NOMO-1 treated with DMSO at 0.1 percent for 48 hours (cell line): ENCODE measurements around the gene KCNK13.
"Not testable (repeated sequence)": the region's sequence is repeated elsewhere in the genome, so short reads cannot be mapped to it uniquely, and the experiment has no call there.

Experiments
- DNase-seq: peaks from one replicate; lab custom pipeline; 2025; ENCODE audit not compliant: unreplicated experiment; lab: John Stamatoyannopoulos, UW

Gene KCNK13

GRCh38 chr14:90060965-90061684, 669 bp upstream of the KCNK13 start:
- DNase-seq, result peak; percentile 11

- peak; percentile 41 for DNase-seq
Observed at GRCh38 chr14:90062127-90062794, 467 bp downstream of the KCNK13 start.

- DNase-seq, result peak; percentile 41
Observed at GRCh38 chr14:90062822-90063539, 1.2 kb downstream of the KCNK13 start.

- DNase-seq, result no peak
Observed at GRCh38 chr14:90072350-90072749, 10.6 kb downstream of the KCNK13 start.

GRCh38 chr14:90079576-90079975, 17.8 kb downstream of the KCNK13 start:
- no peak for DNase-seq

- peak; percentile 99 for DNase-seq
Observed at GRCh38 chr14:90087433-90087832, 25.6 kb downstream of the KCNK13 start.

GRCh38 chr14:90088176-90088575, 26.4 kb downstream of the KCNK13 start:
- no peak for DNase-seq

- not testable (repeated sequence) for DNase-seq
Observed at GRCh38 chr14:90089486-90089885, 27.7 kb downstream of the KCNK13 start.

GRCh38 chr14:90091393-90091792, 29.6 kb downstream of the KCNK13 start:
- no peak for DNase-seq

- DNase-seq, result peak; percentile 78
Observed at GRCh38 chr14:90093942-90094595, 32.3 kb downstream of the KCNK13 start.

- DNase-seq, result no peak
Observed at GRCh38 chr14:90095096-90095495, 33.3 kb downstream of the KCNK13 start.

- peak; percentile 8 for DNase-seq
Observed at GRCh38 chr14:90096566-90096965, 34.8 kb downstream of the KCNK13 start.

- DNase-seq, result no peak
Observed at GRCh38 chr14:90103808-90104207, 42.0 kb downstream of the KCNK13 start.

GRCh38 chr14:90105756-90106155, 44.0 kb downstream of the KCNK13 start:
- DNase-seq, result no peak

GRCh38 chr14:90107789-90108188, 46.0 kb downstream of the KCNK13 start:
- DNase-seq, result peak; percentile 38

GRCh38 chr14:90109858-90110257, 48.1 kb downstream of the KCNK13 start:
- peak; percentile 3 for DNase-seq

- DNase-seq, result no peak
Observed at GRCh38 chr14:90111895-90112534, 50.2 kb downstream of the KCNK13 start.

GRCh38 chr14:90114554-90114953, 52.8 kb downstream of the KCNK13 start:
- DNase-seq, result no peak

- DNase-seq, result no peak
Observed at GRCh38 chr14:90115780-90116179, 54.0 kb downstream of the KCNK13 start.

GRCh38 chr14:90116444-90116843, 54.6 kb downstream of the KCNK13 start:
- DNase-seq, result no peak

- no peak for DNase-seq
Observed at GRCh38 chr14:90118027-90118426, 56.2 kb downstream of the KCNK13 start.
